Measurements from ENCODE around the gene GPRC5A.

The GPRC5A gene

DNA sequence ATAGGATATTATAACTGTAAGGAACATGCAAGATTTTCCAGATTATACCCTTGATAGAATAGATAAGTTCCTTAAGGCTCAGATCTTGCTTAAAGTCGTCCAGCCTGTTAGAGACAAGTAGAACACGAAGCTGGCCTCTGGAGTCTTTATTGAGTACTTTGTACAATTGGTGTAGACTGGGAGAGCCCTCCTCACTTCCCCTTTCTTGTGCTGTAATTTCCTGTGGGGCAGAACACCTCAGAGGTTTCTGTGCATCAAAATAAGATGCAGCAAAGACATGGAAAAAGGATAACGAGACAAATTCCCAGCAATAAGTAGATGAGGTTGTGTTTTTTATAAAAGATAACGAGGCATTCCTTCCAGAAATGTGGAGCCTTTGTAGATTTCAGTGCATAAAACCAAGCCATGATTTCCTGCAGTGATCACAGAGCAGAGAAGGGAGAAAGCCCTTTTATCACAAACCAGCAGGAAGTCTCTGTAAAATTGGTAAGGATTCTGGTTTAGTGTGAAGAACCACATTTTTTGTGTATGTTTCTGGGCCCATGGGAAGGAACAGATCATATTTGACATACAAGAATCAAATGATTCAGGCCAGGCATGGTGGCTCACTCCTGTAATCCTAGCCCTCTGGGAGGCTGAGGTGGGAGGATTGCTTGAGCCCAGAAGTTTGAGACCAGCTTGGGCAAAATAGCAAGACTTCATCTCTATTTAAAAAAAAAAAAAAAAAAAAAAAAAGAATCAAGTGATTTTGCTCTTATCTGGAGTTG lies 18.0 kb downstream of the GPRC5A start:
- DNase-seq (ENCODE audit: low read depth in 3 of 3) = no peak

DNA sequence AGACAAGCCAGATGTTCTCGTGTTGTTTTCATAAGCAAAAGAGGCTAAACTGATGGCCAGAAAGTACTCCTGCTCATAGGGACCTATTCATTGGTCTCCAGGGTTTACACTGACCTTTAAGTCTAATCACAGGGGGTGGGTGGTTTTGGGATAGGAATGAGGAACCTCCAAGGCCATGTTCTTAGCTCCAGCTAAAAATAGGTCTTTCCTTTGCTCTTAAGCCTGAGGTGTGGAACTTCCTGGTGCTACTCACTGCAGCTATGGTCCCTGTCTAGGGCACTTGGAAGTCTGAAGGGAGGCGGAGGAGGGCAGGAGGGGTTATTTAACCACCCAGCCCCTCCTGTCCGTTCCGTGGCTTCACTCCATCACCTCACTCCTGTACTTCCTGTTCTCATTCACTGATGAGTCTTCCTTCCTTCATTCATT lies 18.6 kb downstream of the GPRC5A start:
- no peak for DNase-seq (ENCODE audit: low read depth in 3 of 3)

DNA sequence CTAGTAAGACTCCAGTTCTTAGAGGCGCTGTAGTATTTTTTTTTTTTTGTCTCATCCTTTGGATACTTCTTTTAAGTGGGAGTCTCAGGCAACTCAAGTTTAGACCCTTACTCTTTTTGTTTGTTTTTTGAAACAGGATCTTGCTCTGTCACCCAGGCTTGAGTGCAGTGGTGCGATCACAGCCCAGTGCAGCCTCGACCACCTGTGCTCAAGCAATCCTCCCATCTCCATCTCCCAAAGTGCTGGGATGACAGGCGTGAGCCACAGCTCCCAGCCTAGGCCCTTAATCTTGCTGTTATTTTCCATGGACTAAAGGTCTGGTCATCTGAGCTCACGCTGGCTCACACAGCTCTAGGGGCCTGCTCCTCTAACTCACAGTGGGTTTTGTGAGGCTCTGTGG lies 21.3 kb downstream of the GPRC5A start:
- no peak for DNase-seq (ENCODE audit: low read depth in 3 of 3)

DNA sequence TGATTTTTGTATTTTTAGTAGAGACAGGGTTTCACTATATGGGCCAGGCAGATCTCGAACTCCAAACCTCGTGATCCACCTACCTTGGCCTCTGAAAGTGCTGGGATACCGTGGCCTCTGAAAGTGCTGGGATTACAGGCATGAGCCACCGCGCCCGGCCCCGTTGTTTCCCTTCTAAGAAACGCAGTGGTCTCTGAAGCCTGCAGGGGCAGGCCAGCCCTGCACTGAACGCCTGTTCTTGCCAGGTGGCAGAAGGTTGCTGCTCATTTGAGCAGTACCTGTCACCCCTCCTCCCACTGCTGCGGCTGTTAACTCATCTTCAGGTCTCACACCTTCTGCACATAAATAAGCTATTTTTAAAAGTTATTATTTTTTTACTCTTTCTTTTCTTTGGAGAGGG lies 24.3 kb downstream of the GPRC5A start:
- no peak for DNase-seq (ENCODE audit: low read depth in 3 of 3)

DNA sequence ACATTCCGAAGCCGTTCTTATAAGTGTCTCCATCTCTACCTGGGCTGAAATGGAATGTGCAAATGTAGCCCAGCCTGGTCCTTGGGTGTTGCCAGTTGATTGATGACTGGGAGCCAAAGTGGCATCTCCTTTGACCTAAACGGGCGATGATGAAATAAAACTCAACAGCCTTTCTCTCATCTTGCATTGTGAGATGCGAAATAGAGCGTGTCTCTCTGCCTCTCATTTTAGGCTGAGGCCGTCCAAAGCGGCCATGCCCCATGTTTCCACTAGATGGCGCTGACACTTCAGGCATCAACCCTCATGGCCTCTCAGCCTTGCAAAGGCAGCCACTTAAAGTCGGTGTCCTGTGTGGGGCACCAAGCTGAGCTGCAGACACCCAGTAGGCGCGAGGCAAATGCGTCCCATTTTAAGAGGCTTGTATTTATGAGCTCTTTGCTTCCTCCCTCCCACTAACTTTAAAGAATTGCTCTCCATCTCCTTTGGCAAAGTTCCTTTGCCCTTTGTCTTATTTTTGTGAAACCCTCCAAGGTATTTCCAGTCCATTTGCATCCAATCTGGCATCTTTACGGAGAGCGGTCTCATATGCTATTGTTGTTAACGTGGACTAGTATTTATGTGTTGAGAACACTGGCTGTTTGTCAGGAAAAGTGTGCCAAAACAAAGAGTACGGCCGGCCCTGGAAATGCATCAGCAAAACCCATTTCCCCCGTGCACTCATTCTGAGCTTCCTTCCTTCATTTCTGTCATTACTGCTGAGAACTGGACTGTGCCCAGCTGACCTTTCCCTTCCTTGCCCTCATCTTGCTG lies 25.0 kb downstream of the GPRC5A start:
- DNase-seq (ENCODE audit: low read depth in 3 of 3) = peak; percentile 73 to 84 (median 78)

DNA sequence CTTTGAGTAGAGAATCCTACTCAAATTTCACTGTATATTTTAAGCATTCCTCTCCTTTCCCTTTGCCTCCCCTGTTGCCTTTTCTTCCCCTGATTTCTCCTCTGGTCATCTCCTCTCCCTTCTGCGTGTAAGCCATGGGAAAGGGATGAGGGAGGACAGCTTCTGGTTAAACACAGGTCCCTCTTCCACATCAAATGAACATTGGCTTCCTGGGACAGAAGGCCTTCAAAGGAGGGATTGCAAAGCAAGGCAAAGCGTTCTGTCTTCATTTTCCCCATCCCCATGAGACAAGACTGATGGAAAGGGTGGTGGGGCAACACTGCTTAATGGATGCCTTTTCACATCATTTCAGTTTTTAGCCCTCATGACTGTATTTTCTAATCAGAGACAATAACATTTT lies 26.2 kb downstream of the GPRC5A start:
- DNase-seq (ENCODE audit: low read depth in 3 of 3) = no peak

DNA sequence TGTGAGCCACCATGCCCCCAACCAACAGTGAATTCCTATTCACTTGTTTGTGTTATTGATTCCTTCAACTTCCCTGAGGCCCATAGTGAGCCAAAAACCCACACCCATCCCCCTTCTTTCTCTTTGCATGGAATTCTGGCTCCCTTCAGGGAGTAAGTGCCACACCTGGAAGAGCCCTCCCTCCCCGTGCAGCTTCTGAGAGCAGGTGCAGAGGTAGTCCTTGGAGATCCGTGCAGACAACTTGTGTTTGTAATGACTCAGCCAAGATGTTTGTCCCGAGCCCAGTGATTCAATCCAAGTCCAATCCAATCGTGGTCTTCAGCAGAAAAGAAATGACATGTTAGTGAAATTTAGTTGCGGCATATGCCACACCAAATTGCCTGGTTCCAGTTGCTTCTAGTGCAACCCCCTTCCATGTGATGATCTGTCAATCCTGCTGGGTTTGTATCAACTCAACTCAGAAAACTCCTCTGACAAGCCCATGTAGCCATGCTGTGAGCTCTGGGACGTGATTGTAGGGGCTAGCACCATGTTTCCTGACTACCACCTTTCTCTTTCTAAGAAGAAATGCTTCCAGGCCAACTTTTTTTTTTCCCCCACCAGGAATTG lies 27.5 kb downstream of the GPRC5A start:
- DNase-seq (ENCODE audit: low read depth in 3 of 3) = no peak

DNA sequence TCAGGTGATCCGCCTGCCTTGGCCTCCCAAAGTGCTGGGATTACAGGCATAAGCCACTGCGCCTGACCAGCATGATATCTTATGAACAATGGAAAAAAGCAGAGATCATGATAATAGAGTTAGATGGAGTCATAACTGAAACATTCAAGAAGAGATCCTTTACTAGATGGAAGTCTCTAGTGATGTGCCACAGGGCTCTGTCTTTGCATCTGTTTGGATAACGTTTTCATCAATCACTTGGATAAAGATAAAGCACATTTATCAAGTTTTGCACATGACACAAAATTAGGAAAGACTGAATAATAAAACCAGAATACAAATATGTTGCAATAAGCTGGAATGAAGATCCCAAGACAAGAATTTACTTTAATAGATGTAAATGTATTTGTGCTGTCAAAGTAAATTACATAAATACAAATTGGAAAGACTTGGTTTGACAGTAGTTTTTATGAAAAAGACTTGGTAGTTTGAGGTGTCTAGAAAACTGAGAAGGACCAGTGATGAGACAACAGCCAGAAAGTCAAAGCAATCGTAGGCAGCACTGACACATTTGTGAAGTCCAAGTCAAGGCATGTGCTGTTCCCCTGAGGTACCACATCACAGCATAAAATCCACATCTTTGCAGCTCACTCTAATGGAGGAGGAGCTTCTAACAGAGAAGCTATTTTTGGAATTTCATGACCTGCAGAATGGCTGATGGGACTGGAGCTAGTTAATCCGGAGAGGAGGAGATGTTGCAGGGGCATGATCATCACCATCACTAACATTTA lies 28.5 kb downstream of the GPRC5A start:
- no peak for DNase-seq (ENCODE audit: low read depth in 3 of 3)

DNA sequence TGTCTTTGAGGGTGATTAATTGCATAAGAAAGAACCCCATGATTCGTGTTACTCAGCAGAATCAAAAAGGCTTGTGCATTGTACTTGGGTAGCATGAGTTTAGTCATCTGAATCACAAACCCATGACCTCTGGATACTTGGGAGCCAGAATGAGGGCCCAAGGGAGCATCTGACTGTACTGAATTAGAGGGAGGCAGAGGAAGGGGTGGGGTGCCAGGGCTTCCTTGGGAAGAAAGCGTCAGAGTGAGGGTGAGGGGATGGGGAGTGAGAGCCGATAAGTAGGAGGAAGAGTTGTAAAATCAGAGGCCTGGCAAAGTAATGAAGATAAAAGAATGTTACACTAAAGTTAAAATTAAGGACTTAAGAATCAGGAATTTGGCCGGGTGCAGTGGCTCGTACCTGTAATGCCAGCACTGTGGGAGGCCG lies 30.8 kb downstream of the GPRC5A start:
- DNase-seq (ENCODE audit: low read depth in 3 of 3) = no peak

DNA sequence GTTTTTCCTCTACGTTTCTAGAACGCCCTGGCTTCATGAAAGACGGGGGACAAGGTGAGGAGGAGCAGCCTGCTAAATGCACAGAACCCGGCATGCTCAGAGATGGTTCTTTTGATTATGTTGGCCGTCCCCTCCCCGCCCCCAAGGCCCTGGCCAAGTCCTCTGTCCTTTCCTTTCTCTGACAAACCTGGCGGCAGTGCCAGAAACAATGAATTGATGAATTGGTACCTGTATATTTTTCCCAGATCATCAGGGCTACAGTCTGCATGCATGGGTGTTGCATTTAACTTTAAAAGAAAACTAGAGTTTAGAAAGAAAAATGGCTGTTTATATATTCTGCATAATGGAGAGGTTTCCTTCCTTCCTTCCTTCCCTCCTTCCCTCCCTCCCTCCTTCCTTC lies 31.6 kb downstream of the GPRC5A start:
- DNase-seq (ENCODE audit: low read depth in 3 of 3) = no peak

DNA sequence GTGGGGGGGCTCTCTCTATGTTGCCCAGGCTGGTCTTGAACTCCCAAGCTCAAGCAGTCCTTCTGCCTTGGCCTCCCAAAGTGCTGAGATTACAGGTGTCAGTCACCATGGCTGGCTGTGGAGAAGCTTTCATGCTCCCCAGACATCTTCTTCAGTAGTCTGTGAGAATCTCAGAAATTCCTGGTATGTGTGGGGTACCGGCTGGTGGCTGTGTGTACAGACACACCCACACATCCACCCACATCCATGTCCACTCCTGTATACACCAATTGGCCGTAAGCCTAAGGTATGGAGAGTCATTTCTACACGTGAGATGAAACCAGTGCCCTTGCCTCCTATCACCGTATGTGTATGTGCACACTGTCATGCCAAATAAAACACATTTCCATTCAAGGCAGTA lies 32.8 kb downstream of the GPRC5A start:
- no peak for DNase-seq (ENCODE audit: low read depth in 3 of 3)

DNA sequence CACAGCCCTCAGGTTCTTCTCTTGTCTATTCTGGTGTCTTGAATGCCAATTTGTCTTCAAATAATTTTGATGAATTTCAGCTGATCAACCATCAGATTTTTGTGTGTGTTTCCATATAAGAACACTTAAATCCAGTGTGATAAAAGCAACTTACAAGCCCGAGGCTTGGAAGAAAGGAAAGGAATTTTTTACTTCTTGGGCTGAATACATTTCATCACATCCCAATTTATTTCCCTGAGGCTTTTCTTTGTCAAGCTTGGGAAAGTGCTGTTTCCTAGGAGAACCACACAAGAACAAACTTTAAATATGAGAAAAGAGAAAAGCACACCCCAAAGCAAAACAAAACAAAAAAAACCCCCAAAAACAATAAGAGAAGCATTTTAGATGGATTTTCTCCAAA lies 34.0 kb downstream of the GPRC5A start:
- DNase-seq (ENCODE audit: low read depth in 3 of 3) = no peak

DNA sequence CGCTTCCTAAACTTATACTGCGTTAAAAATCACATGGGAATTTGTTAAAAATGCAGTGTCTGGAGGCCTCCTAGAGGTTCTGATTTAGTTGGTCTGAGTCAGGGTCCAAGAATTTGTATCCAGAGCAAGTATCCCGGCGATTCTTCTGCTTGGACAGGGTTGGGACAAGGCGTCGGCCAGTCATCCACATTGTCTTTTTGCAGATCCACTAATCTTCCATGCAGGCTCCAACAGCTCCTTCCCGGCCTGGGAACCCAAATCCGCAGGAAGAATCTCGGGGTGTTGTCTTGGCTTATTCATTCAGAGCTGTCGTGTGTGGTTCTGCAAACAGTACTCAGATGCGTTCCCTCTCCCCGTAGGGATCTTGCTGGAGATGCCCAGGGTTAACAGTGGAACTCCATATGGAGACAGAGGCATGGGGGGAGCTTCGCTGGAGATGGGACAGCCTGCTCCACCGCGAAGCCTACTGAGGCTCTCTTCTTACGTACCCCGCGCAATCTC lies 35.3 kb downstream of the GPRC5A start:
- DNase-seq (ENCODE audit: low read depth in 3 of 3) = no peak

DNA sequence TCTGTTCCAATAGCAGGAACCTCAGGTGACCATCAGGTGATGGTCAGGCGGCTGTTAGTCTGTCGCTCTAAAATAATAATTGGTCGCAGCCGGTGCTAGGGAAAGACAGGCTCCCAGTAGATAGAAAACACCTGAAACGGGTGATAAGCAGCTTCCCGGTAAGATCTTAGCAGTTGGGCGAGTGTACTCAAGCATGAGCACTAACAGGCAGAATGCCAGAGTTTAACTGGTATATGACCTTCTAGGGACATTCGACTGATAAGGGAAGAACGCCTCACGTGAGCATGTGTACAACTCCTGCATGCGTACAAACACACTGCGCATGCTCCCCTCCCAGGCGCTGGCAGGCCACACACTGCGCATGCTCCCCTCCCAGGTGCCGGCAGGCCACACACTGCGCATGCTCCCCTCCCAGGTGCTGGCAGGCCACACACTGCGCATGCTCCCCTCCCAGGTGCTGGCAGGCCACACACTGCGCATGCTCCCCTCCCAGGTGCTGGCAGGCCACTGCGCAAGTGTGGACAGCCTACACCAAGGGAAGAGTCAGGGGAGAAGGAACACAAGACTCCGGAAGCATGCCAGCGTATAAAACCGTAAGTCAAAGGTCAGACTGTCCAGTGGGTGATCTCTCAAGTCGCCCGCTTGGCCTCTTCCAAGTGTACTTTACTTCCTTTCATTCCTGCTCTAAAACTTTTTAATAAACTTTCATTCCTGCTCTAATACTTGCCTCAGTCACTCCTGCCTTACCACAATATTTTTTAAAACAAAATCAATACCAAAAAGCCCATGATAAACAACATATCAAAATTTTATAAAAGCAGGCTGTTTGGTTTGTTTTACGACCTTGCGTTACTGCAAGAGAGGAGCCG lies 36.1 kb downstream of the GPRC5A start:
- peak in 2 of 3 experiments; percentile 4 to 22 for DNase-seq (ENCODE audit: low read depth in 3 of 3)

DNA sequence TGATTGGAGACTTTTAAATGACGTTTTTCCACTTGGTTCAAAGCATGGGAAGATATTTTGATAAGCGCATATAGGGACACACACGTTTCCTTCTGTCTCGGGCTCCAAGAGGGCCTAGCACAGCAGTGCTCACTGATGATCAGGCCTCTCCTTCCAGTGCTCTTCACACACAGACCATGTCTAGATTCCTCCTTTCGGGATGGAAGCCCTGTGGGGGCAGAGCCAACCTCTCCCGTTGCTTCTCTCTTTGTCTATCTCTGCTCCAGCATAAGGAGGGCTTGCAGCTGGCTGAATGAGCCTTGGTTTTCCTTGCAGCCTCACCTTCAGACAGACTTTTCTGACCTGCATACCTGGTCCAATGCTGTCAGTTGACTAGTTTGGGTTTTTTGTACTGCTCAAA lies 38.3 kb downstream of the GPRC5A start:
- DNase-seq (ENCODE audit: low read depth in 3 of 3) = no peak

DNA sequence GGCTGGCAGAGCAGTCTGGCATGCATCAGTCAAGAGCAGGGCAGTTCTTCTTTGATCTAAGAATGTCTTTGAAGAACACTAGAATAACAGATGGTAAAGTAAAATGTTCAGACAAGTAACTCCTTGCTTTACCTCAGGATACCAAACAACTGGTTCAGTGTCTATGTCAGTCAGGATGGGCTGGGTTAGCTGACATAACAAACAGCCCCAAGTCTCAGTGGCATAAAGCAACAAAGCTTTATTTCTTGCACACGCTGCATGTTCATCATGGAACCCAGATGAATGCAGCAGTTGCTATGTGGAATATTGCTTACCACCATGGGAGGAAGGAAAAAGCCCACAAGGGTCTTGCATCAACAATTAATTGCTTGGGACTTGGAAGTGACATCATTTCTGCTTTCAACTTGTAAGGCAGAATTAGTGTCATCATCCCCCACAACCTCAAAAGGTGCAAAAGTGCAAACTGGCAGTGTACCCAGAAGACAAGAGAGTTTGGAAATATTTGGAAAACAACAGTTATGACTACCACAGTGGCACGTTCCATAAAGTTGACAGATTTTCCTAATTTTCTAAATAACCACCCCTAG lies 39.4 kb downstream of the GPRC5A start:
- DNase-seq (ENCODE audit: low read depth in 3 of 3) = no peak

DNA sequence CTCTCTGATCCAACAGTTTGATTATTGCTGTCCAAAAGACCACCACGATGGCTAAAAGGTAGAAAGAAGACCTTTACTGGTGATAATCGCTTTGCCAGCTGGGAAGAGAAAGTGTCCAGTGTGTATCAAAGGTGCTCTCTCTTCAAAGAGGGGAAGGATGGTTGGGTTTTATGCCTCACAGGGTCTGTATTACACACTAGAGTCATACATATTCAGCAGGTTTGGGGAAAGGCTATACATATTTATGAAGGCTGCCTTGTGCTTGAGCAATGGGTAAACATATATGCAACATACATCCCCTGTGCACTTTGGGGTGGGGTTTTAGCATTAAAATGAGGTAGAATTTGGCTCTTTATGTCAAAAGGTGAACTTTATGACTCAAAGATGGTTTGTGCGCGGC lies 42.4 kb downstream of the GPRC5A start:
- no peak for DNase-seq (ENCODE audit: low read depth in 3 of 3)

DNA sequence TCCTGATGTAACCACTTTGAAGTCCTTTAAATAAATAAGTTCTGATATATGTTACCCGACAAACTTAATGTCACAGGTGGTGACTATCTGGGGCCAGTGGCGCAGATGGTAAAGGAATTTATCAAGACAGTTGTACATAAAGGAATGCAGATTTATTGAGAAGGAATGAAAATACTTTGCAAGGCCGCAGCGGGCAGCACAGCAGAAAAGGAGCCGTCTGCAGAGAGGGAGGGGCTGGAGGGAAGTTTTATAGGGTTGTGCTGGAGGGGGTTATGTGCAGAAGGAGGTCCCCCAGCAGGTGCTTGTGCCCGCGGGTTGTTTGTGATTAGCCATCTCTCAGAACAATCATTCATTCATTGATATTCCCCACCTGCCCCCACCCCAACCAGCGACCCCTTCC lies 43.2 kb downstream of the GPRC5A start:
- no peak for DNase-seq (ENCODE audit: low read depth in 3 of 3)

DNA sequence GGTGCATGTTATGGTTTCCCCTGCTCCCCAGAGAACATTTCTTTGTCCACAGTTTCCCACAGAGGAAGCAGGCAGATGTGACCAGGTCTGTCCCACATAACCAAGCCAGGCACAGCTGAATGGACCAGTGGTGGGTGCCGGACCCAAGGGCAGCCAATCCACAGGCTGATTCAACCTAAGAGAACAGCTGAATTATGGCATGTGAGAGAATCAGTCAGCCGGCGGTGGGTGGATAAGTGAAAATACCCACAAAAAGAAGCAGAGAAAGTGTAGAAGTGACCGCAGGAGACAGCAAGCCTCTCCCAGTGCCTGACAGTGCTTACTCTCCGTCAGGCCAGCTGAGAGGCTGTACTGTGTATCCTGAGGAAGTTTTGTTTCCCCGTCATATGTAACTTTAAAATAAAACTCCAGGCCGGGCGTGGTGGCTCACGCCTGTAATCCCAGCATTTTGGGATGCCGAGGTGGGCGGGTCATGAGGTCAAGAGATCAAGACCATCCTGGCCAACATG lies 45.7 kb downstream of the GPRC5A start:
- DNase-seq (ENCODE audit: low read depth in 3 of 3) = no peak

DNA sequence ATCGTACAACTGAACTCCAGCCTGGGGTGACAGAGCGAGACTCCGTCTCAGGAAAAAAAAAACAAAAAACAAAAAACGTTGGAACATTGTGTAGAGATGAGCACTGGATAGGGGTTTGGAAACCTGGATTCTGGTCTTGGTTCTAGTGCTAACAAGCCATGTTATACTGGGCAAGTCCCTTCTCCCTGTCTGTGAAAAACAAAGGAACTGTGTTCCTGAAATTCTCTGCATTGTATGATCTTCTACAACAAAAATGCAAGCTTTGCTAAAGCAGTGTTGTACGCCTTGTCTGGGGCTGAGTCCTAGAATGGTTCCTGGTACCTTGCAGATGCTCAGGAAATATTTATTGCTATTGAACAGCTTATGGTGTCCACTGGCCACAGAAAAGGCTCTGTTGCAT lies 47.2 kb downstream of the GPRC5A start:
- DNase-seq (ENCODE audit: low read depth in 3 of 3) = no peak

Measured in stimulated activated CD4-positive, alpha-beta T cell treated with anti-CD3 and anti-CD28 coated beads, TNF-alpha, amount 100 ng/mL, for 24 hours (primary cell).